Measurements from ENCODE around the gene ICA1. TPM values are rescaled to one million over a fixed set of nuclear protein-coding genes. Genes with fewer than 3 reads are reported as not detected.

The ICA1 gene
- total and polyA plus RNA-seq, 2 donors (not counting 3 experiments of a cell fraction or from before 2014, with no cell fraction given): 19.0 to 47.1 TPM

GRCh38 chr7:8282162-8282561, 20.2 kb upstream of the ICA1 start:
- BruUV-seq (replicated peaks): no TSS peak
- POLR2A ChIA-PET: no interaction called here
- CTCF ChIA-PET: interaction anchor here (2.7 kb wide), 1 partner anchor 14 kb away, joined by 14 read pairs; no protein-coding TSS in a partner anchor

GRCh38 chr7:8278183-8278582, 16.2 kb upstream of the ICA1 start:
- no peak for DNase-seq (ENCODE audit: low read depth, low spot score)
- Histone ChIP-seq H3K9me3 (replicated peaks; ENCODE audit: control insufficient read depth, insufficient read depth, low read length) (no peaks in the 10 kb centered on the region), H4K20me1 (replicated peaks; ENCODE audit: control insufficient read depth, extremely low read depth, insufficient read depth, low read length) (no peaks in the 10 kb centered on the region), H3K4me1 (ENCODE audit: control insufficient read depth, extremely low read depth, insufficient read depth, low read length) (no peaks in the 10 kb centered on the region), H3K79me2 (ENCODE audit: control insufficient read depth, insufficient read depth, low read length) (no peaks in the 10 kb centered on the region), H3K27me3 (ENCODE audit: control insufficient read depth in 2 of 2, insufficient read depth in 2 of 2, low read length in 2 of 2) (peaks cover 0 to 3% of the 10 kb centered on the region in 2 experiments), H2AFZ (ENCODE audit: low read depth, low read length) (no peak overlapping the region), H3K9ac (replicated peaks; ENCODE audit: extremely low read depth, insufficient read depth, low read length) (no peak overlapping the region), H3K4me3 (replicated peaks in 1 of 3; ENCODE audit: insufficient read depth in 1 of 3, low read depth in 1 of 3, low read length in 3 of 3) (no peak overlapping the region), H3K9me1 (replicated peaks; ENCODE audit: control insufficient read depth, extremely low read depth, insufficient read depth, low read length) (no peaks in the 10 kb centered on the region), H3K27ac (ENCODE audit: insufficient read depth, low read depth, low read length) (no peak overlapping the region), H3K4me2 (ENCODE audit: insufficient read depth, low read length) (no peak overlapping the region), H3K36me3 (ENCODE audit: control insufficient read depth in 2 of 2, extremely low read depth in 1 of 2, insufficient read depth in 2 of 2, low read length in 2 of 2) (no peaks in the 10 kb centered on the region)
- no TSS peak for BruUV-seq (replicated peaks)
- ChIA-PET CTCF (no interaction called here), POLR2A (no interaction called here)
- TF ChIP-seq GATA2 (IDR thresholded peaks at IDR 0.05; ENCODE audit: insufficient read depth, insufficient read length, low read depth, low read length) (no peak), POLR2A (IDR thresholded peaks at IDR 0.05; ENCODE audit: low read depth, low read length) (no peak), FOS (IDR thresholded peaks at IDR 0.05; ENCODE audit: borderline replicate concordance, insufficient read depth, low read length) (no peak), EZH2 (IDR thresholded peaks at IDR 0.05; ENCODE audit: borderline replicate concordance, low read depth, low read length, severe bottlenecking) (no peak), CTCF (IDR thresholded peaks at IDR 0.05; ENCODE audit: extremely low read depth in 1 of 2, insufficient read depth in 1 of 2, low read depth in 1 of 2, low read length in 2 of 2) (no peak), JUN (IDR thresholded peaks at IDR 0.05; ENCODE audit: borderline replicate concordance, insufficient read depth, insufficient read length, low read depth) (no peak), MAX (IDR thresholded peaks at IDR 0.05; ENCODE audit: insufficient read depth, insufficient read length) (no peak), MYC (IDR thresholded peaks at IDR 0.05; ENCODE audit: low read depth, low read length) (no peak), POLR2AphosphoS5 (IDR thresholded peaks at IDR 0.05; ENCODE audit: insufficient read depth, low read depth, low read length) (no peak)
- dilution Hi-C loops (cut with MboI; ENCODE audit: extremely low pct_ligation_motif_present, low sequenced_read_pairs) (no loop called here), intact Hi-C loops (cut with micrococcal nuclease) (no loop called here)
- no peak for FAIRE-seq

More at GRCh38 chr7:8282162-8282561, 20.2 kb upstream of the ICA1 start:
- Histone ChIP-seq H3K4me2 (ENCODE audit: insufficient read depth, low read length) (no peak overlapping the region), H3K9me3 (replicated peaks; ENCODE audit: control insufficient read depth, insufficient read depth, low read length) (no peaks in the 10 kb centered on the region), H3K4me3 (replicated peaks in 1 of 3; ENCODE audit: insufficient read depth in 1 of 3, low read depth in 1 of 3, low read length in 3 of 3) (no peak overlapping the region), H3K79me2 (ENCODE audit: control insufficient read depth, insufficient read depth, low read length) (no peaks in the 10 kb centered on the region), H3K9me1 (replicated peaks; ENCODE audit: control insufficient read depth, extremely low read depth, insufficient read depth, low read length) (no peaks in the 10 kb centered on the region), H3K27ac (ENCODE audit: insufficient read depth, low read depth, low read length) (no peak overlapping the region), H3K36me3 (ENCODE audit: control insufficient read depth in 2 of 2, extremely low read depth in 1 of 2, insufficient read depth in 2 of 2, low read length in 2 of 2) (no peaks in the 10 kb centered on the region), H3K27me3 (ENCODE audit: control insufficient read depth in 2 of 2, insufficient read depth in 2 of 2, low read length in 2 of 2) (peaks cover 0 to 2% of the 10 kb centered on the region in 2 experiments), H3K4me1 (ENCODE audit: control insufficient read depth, extremely low read depth, insufficient read depth, low read length) (no peaks in the 10 kb centered on the region), H2AFZ (ENCODE audit: low read depth, low read length) (no peak overlapping the region), H3K9ac (replicated peaks; ENCODE audit: extremely low read depth, insufficient read depth, low read length) (no peak overlapping the region), H4K20me1 (replicated peaks; ENCODE audit: control insufficient read depth, extremely low read depth, insufficient read depth, low read length) (no peaks in the 10 kb centered on the region)
- dilution Hi-C loops (cut with MboI; ENCODE audit: extremely low pct_ligation_motif_present, low sequenced_read_pairs) (no loop called here), intact Hi-C loops (cut with micrococcal nuclease) (no loop called here)
- DNase-seq (ENCODE audit: low read depth, low spot score): no peak
- FAIRE-seq: no peak
- TF ChIP-seq POLR2AphosphoS5 (IDR thresholded peaks at IDR 0.05; ENCODE audit: insufficient read depth, low read depth, low read length) (no peak), MAX (IDR thresholded peaks at IDR 0.05; ENCODE audit: insufficient read depth, insufficient read length) (no peak)

All from endothelial cell of umbilical vein (primary cell).